ENCODE data around the gene DTNA.

DTNA gene

GRCh38 chr18:34807106-34807796 lies 97.2 kb downstream of the DTNA start:
- DNase-seq (ENCODE audit: low read depth), result no peak

GRCh38 chr18:34808389-34808788 lies 98.3 kb downstream of the DTNA start:
- DNase-seq (ENCODE audit: low read depth), result no peak

- DNase-seq (ENCODE audit: low read depth), result no peak
Observed at GRCh38 chr18:34809451-34810072, 99.5 kb downstream of the DTNA start.

- DNase-seq (ENCODE audit: low read depth), result no peak
Observed at GRCh38 chr18:34816183-34816582, 106.1 kb downstream of the DTNA start.

- DNase-seq (ENCODE audit: low read depth), result no peak
Observed at GRCh38 chr18:34817636-34818035, 107.5 kb downstream of the DTNA start.

GRCh38 chr18:34818064-34818463 lies 108.0 kb downstream of the DTNA start:
- DNase-seq (ENCODE audit: low read depth), result no peak

- no peak for DNase-seq (ENCODE audit: low read depth)
Observed at GRCh38 chr18:34820360-34821065, 110.4 kb downstream of the DTNA start.

- no peak for DNase-seq (ENCODE audit: low read depth)
Observed at GRCh38 chr18:34821669-34822210, 111.6 kb downstream of the DTNA start.

- no peak for DNase-seq (ENCODE audit: low read depth)
Observed at GRCh38 chr18:34828093-34828492, 118.0 kb downstream of the DTNA start.

- no peak for DNase-seq (ENCODE audit: low read depth)
Observed at GRCh38 chr18:34834897-34835296, 124.8 kb downstream of the DTNA start.

GRCh38 chr18:34835466-34835865 lies 125.4 kb downstream of the DTNA start:
- DNase-seq (ENCODE audit: low read depth), result no peak

GRCh38 chr18:34837769-34838272 lies 127.7 kb downstream of the DTNA start:
- no peak for DNase-seq (ENCODE audit: low read depth)

GRCh38 chr18:34838669-34839068 lies 128.6 kb downstream of the DTNA start:
- DNase-seq (ENCODE audit: low read depth), result no peak

- DNase-seq (ENCODE audit: low read depth), result no peak
Observed at GRCh38 chr18:34840256-34840826, 130.2 kb downstream of the DTNA start.

GRCh38 chr18:34841891-34842290 lies 131.8 kb downstream of the DTNA start:
- DNase-seq (ENCODE audit: low read depth), result no peak

- DNase-seq (ENCODE audit: low read depth), result no peak
Observed at GRCh38 chr18:34844072-34844471, 134.0 kb downstream of the DTNA start.

GRCh38 chr18:34844732-34845459 lies 134.8 kb downstream of the DTNA start:
- DNase-seq (ENCODE audit: low read depth), result no peak

GRCh38 chr18:34847408-34847807 lies 137.3 kb downstream of the DTNA start:
- DNase-seq (ENCODE audit: low read depth), result no peak

- DNase-seq (ENCODE audit: low read depth), result no peak
Observed at GRCh38 chr18:34848156-34848555, 138.1 kb downstream of the DTNA start.

GRCh38 chr18:34848695-34849094 lies 138.6 kb downstream of the DTNA start:
- DNase-seq (ENCODE audit: low read depth), result no peak

GRCh38 chr18:34857320-34857719 lies 147.2 kb downstream of the DTNA start:
- DNase-seq (ENCODE audit: low read depth), result no peak

- no peak for DNase-seq (ENCODE audit: low read depth)
Observed at GRCh38 chr18:34858188-34858587, 148.1 kb downstream of the DTNA start.
